Stimulated activated naive CD8-positive, alpha-beta T cell treated with anti-CD3 and anti-CD28 coated beads, Interleukin-15, amount 100 ng/mL, for 72 hours (primary cell): ENCODE data around the gene NLRC5.
"Not testable (repeated sequence)": the region's sequence is repeated elsewhere in the genome, so short reads cannot be mapped to it uniquely, and the experiment has no call there.

ENCODE experiments used
- ATAC-seq: fragments of 150-1000 bp; cut with Tn5 transposase; 2 replicates; pipeline ENCODE4 v1.10.0; 2021; ENCODE audit warnings: mild to moderate bottlenecking, moderate library complexity
- DNase-seq, 2 donors: peaks; one replicate each; pipeline ENCODE4 v3.0.0; 2021 to 2022
- H3K27ac Mint-ChIP-seq, 2 donors: one replicate each; pipeline ENCODE4 v1.8.0; 2022; ENCODE audit warnings: mild to moderate bottlenecking in 2 of 2, mixed read lengths in 2 of 2, moderate library complexity in 2 of 2
- H3K27me3 Mint-ChIP-seq: one replicate; pipeline ENCODE4 v1.8.0; 2022; ENCODE audit warnings: mixed read lengths
- H3K4me1 Mint-ChIP-seq: one replicate; pipeline ENCODE4 v1.8.0; 2022; ENCODE audit warnings: mild to moderate bottlenecking, mixed read lengths
- H3K4me3 Mint-ChIP-seq, 2 donors: one replicate each; pipeline ENCODE4 v1.8.0; 2022; ENCODE audit warnings: mild to moderate bottlenecking in 2 of 2, mixed read lengths in 2 of 2, moderate library complexity in 1 of 2
- H3K9me3 Mint-ChIP-seq, 2 donors: one replicate each; pipeline ENCODE4 v1.8.0; 2022; ENCODE audit warnings: mixed read lengths in 2 of 2

Gene NLRC5

DNA sequence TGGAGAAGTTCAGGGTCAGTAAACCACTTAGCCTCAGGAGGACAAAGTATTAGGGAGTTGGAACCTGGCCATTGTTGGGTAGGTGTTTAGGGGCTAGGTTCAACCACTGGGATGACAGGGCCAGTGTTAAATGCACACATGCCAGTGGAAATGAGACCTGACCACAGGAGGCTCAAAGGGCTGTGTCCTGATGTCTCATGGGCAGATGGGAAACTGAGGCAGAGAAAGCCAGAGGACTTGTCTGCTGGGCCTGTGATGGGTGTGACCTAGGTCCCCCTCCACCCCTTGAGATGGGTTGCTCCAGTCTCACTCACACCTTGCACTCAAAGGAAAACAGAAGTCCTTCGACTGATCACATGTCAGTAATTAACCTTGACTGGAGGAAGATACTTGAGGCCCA is 119.1 kb downstream of the NLRC5 start:
- Mint-ChIP-seq H3K27ac (no peak overlapping the region), H3K27me3 (no peaks in the 10 kb centered on the region), H3K9me3 (no peaks in the 10 kb centered on the region), H3K4me3 (no peak overlapping the region), H3K4me1 (peaks cover 33% of the 10 kb centered on the region)
- DNase-seq = no peak
- ATAC-seq = no peak

DNA sequence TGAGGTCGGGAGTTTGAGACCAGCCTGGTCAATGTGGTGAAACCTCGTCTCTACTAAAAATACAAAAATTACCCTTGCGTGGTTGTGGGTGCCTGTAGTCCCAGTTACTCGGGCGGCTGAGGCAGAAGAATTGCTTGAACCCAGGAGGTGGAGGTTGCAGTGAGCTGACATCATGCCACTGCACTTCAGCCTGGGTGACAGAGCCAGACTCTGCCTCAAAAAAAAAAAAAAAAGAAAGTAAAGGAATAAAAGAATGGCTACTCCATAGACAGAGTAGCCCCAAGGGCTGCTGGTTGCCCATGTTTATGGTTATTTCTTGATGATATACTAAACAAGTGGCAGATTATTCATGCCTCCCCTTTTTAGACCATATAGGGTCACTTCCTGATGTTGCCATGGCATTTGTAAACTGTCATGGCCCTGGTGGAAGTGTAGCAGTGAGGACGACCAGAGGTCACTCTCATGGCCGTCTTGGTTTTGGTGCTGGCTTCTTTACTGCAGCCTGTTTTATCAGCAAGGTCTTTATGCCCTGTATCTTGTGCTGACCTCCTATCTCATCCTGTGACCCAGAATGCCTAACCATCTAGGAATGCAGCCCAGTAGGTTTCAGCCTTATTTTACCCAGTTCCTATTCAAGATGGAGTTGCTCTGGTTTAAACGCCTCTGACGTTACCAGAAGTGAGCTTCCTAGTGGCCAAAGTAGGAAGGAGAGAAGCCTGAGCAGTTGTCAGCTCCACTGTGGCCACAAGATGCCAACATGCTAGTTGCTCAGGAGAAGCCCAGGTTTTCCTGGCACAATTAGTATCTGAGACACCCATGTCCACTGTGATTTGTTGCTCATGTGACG is 120.1 kb downstream of the NLRC5 start:
- peaks cover 30% of the 10 kb centered on the region for H3K4me1 Mint-ChIP-seq
- H3K27me3 Mint-ChIP-seq, H3K27ac Mint-ChIP-seq, H3K9me3 Mint-ChIP-seq, ATAC-seq, DNase-seq, H3K4me3 Mint-ChIP-seq: not testable (repeated sequence)

DNA sequence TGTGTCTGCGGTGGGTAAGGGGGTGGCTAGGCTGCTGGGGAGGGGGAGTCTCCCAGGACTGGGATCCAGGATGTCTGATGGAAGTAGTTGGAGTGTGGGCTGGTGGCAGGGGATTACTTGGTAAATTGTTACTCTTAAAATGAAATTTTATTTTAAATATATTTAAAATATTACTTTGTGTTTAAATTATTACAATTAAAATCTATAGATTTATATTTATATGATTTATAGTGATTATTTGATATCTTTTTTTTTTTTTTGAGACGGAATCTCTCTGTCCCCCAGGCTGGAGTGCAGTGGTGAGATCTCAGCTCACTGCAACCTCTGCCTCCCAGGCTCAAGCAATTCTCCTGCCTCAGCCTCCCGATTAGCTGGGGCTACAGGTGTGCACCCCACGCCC is 121.6 kb downstream of the NLRC5 start:
- ATAC-seq = no peak
- no peak for DNase-seq
- Mint-ChIP-seq H3K4me3 (no peak overlapping the region), H3K27ac (no peak overlapping the region), H3K4me1 (peaks cover 17% of the 10 kb centered on the region), H3K9me3 (no peaks in the 10 kb centered on the region), H3K27me3 (no peaks in the 10 kb centered on the region)

DNA sequence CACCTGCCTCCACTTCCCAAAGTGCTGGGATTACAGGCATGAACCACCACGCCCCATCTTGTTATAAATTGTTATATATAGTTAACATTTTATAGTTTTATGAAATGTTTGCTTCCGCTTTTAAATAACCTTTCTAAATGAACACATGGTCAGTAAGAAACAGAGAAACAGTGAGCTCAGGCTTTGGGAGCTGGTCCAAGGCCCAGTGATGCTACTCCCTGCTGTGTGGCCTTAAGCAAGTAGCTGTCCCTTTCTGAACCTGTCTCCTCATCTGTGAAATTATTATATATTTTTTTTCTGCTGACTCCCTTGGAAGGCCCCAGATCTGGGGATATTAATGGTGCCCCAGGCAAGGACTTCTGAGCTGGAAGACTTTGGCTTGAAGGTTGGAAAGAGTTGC is 122.1 kb downstream of the NLRC5 start:
- Mint-ChIP-seq H3K27me3 (no peaks in the 10 kb centered on the region), H3K4me3 (no peak overlapping the region), H3K9me3 (no peaks in the 10 kb centered on the region), H3K4me1 (peaks cover 12% of the 10 kb centered on the region), H3K27ac (no peak overlapping the region)
- DNase-seq = no peak
- no peak for ATAC-seq

DNA sequence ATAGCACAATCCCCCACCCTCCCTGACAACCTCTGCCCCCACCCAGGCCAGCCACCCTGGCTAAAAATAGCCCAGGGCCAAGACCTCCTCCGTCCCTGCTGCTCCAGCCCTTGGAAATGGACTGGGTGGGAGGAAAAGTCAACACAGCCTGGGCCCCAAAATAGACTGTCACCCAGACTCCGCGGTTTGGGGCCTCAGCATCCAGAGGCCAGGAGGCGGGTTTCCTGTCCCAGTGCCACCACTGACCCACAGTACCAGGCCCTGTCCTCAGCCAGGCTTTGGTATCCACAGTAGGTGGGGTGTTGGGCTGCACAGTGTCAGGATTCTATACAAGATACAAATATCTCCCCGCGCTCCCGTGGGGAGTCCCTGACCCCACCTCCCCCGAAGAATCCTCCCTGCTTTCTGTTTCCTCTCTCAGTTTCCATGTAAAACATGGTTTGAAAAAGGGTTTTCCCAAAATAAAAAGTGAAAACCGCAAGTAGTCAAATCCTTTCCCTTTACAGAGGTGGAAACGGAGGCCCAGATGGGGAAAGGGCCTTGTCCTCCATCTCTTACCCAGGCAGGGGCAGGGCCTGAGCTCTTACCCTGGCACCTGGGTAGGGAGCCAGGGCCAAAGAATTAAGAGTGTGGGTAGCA is 123.2 kb downstream of the NLRC5 start:
- peak overlapping the region; percentile 6 to 61 for H3K27ac Mint-ChIP-seq

DNA sequence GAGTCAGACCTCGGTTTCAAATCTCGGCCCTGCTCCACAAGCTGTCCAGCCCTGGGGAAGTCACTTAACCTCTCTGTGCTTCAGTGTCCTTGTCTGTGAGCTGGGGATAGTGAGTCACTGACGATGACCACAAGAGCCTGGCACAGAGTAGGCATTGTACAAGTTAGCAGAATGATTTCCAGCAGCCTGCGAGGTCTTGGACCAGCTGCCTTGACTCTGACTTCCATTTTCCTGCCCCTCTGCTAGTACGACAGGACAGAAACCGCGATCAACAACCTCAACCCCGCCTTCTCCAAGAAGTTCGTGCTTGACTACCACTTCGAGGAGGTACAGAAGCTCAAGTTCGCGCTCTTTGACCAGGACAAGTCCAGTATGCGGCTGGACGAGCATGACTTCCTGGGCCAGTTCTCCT is 123.7 kb downstream of the NLRC5 start:
- peak; percentile 72 for ATAC-seq
- DNase-seq = no peak
- Mint-ChIP-seq H3K9me3 (no peaks in the 10 kb centered on the region), H3K4me3 (no peak overlapping the region), H3K27me3 (no peaks in the 10 kb centered on the region), H3K4me1 (peaks cover 8% of the 10 kb centered on the region), H3K27ac (no peak overlapping the region)

More for the DNA sequence above, 123.2 kb downstream of the NLRC5 start:
- no peak for DNase-seq
- Mint-ChIP-seq H3K4me3 (no peak overlapping the region), H3K4me1 (peaks cover 8% of the 10 kb centered on the region), H3K27me3 (no peaks in the 10 kb centered on the region), H3K9me3 (no peaks in the 10 kb centered on the region)
- ATAC-seq = peak; percentile 56

DNA sequence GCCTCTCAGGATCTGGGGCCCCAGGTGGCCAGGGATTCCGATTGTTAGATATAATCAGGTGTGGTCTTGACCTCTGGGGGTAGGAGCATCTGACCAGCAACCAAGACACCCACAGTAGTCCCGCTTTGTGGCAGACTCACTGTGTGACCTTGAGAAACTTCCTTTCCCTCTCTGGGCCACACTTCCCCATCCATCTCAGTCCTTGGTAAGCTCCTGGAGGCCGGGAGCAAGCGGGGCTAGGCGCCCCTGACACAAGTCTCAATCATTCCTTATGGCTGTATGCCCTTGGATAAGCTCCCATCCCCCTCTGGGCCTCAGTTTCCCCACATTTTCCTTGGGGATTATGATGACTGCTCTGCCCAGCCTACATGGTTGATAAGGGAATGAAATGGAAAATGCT is 124.3 kb downstream of the NLRC5 start:
- Mint-ChIP-seq H3K9me3 (no peaks in the 10 kb centered on the region), H3K4me3 (no peak overlapping the region), H3K27ac (no peak overlapping the region), H3K27me3 (no peaks in the 10 kb centered on the region), H3K4me1 (peaks cover 8% of the 10 kb centered on the region)
- no peak for DNase-seq
- ATAC-seq = no peak

DNA sequence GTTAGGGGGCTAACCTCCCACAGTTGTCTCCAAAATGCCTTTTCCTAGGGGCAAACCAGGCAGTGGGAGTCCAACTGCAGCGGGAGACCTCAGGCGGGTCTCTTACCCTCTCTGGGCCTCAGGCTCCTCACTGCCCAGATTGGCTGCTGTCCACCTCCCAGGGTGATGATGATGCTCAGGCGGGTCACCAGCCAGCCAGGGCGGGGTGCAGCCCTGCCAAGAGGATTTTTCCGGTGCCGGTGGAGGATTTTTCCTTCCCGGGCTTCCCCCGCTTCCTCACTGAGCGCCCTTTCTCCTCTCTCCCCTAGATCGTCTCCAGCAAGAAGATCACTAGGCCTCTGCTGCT is 125.8 kb downstream of the NLRC5 start:
- H3K4me1 Mint-ChIP-seq = peaks cover 8% of the 10 kb centered on the region
- no peak for ATAC-seq
- H3K4me3 Mint-ChIP-seq = no peak overlapping the region
- H3K27me3 Mint-ChIP-seq = no peaks in the 10 kb centered on the region
- no peak for DNase-seq
- H3K27ac Mint-ChIP-seq = no peak overlapping the region
- H3K9me3 Mint-ChIP-seq = no peaks in the 10 kb centered on the region

DNA sequence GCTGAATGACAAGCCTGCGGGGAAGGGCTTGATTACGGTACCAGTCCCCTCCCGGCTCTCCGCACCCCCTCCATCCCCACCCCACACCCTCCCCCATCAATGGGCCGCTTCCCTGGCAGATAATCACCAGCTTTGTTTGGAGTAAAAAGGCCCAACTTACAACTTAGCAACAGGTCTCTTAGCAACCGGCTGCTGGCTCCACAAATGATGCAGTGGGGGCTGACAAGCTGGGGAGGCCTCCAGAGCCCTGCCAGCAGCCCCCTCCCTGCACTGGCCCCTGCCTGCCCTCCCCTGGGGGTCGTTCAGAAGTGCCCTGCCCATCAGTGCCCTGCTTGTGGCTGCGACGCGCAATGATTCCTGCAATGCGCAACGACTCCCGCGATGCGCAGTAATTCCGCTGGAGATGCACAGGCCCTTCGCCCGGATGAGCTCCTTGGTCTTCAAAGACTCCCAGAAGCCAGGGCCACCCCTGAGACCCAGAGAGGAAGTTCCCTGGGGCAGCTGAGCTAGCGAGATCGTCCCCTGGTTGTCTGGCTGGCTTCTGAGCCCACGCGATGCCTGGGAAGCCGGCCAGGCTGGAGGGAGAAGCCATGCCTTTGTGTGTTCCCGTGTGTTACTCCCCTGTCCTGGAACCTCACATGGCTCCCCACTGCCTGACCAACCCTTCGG is 126.3 kb downstream of the NLRC5 start:
- ATAC-seq (no peak), DNase-seq (no peak)
- no peak overlapping the region for H3K27ac Mint-ChIP-seq
- no peaks in the 10 kb centered on the region for H3K9me3 Mint-ChIP-seq
- H3K4me1 Mint-ChIP-seq = peaks cover 8% of the 10 kb centered on the region
- no peaks in the 10 kb centered on the region for H3K27me3 Mint-ChIP-seq
- no peak overlapping the region for H3K4me3 Mint-ChIP-seq

DNA sequence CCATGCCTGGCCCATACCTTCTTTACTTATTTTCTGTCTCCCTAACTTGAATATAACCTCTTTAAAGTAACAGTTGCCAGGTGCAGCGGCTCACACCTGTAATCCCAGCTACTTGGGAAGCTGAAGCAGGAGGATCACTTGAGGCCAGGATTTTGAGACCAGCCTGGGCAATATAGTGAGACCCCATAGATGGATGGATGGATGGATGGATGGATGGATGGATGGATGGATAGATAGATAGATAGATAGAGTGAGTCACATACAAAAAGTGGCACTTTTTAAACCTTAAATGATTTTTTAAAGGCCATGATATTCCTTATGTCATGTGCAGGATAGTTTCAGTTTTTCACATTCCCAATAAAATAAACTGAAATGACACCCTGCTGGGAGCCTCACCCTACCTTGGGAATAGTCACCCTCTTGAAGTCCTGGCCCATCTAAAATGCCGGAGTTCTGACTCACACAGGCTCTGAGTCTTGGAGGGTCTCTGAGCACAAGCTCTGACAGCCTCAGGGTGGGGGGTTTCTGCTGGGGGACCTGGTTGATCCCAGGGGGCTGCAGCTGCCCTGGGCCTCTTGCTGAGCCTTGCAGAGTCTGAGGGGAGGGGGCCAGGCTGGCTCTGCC is 129.2 kb downstream of the NLRC5 start:
- DNase-seq (no peak), ATAC-seq (no peak)
- Mint-ChIP-seq H3K9me3 (no peaks in the 10 kb centered on the region), H3K27me3 (no peaks in the 10 kb centered on the region), H3K4me1 (peaks cover 8% of the 10 kb centered on the region), H3K4me3 (no peak overlapping the region), H3K27ac (no peak overlapping the region)

DNA sequence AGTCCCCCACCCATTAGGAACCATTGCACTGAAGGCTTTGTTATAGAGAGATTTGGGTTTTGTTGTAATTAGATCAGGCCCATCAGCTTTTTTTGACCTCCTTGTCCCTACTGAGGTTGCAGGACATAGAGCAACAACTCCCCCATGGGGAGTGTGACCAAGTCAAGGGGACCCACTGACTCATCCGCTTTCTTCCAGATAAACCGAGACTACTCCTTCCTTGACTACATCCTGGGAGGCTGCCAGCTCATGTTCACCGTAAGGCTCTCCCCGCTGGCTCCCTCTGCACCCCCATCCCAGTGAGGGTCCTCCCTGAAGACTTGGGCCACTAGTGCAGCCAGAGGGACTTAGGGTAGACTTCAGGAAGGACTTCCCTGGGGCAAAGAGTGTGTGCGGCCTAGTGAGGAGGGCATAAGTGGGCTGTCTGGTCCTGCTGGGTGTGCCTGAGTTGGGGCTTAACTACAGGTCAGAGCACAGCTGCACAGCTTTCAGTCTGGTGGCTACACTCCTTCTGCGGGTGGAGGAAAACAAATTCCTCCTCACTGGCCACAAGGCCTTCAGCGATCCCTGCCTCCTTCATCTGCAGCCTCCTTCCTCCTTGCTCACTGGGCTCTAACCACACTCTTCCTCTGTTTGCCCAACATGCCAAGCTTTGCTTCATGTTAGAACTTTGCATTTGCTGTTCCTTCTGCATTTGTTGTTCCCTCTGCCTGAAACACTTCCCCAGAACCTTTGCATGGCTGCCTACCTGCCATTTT is 134.0 kb downstream of the NLRC5 start:
- H3K9me3 Mint-ChIP-seq = no peaks in the 10 kb centered on the region
- H3K4me3 Mint-ChIP-seq = peak overlapping the region; percentile 9 to 24
- no peak for DNase-seq
- no peaks in the 10 kb centered on the region for H3K27me3 Mint-ChIP-seq
- no peak for ATAC-seq
- peak overlapping the region in 1 of 2 donors; percentile 35 for H3K27ac Mint-ChIP-seq
- peaks cover 50% of the 10 kb centered on the region for H3K4me1 Mint-ChIP-seq

DNA sequence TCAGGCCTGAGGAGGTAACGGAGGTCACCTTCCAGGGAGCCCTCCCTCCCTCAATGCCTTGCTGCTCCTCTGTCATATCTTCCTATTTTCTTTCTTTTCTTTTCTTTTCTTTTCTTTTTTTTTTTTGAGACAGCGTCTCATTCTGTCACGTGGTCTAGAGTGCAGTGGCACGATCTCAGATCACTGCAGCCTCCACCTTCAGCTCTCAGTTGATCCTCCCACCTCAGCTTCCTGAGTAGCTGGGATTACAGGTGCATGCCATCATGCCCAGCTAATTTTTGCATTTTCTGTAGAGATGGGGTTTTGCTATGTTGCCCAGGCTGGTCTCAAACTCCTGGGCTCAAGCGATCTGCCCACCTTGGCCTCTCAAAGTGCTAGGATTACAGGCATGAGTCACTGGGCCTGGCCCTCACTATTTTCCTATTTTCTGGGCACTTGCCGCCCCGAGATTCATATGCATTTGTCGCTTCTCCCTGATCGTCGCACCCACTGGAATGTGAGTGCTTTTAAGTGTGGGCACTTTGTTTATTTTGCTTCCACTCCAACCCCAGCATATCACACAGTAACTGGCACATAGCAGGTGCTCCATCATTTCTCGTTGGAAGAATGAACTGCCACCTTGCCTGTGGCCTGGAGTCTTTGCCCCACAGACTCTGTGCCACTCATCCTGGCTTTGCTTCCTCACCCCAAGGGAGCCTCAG is 134.8 kb downstream of the NLRC5 start:
- Mint-ChIP-seq H3K4me3 (peak overlapping the region; percentile 9 to 28), H3K9me3 (no peaks in the 10 kb centered on the region), H3K4me1 (peaks cover 57% of the 10 kb centered on the region), H3K27ac (peak overlapping the region; percentile 35 to 54), H3K27me3 (no peaks in the 10 kb centered on the region)
- ATAC-seq (no peak), DNase-seq (no peak)

DNA sequence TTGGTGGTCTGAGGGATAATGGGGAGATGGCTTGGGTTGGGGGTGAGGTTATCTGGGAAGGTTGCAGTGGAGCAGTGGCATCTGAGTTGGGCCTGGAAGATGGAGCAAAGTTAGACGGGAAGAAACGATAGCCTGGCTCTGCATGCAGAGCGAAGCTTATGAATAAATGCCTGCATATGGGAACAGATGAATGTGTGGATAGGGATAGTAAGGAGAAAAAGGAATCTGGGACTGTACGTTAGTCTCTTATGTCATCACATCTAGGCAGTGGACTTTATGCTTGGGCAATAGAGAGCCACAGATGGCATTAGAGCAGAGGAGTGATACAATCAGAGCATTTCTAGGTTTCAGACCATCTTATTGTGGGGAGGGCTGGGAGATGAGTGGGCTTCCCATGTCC is 136.0 kb downstream of the NLRC5 start:
- Mint-ChIP-seq H3K27ac (no peak overlapping the region), H3K4me1 (peaks cover 70% of the 10 kb centered on the region), H3K27me3 (no peaks in the 10 kb centered on the region), H3K9me3 (no peaks in the 10 kb centered on the region), H3K4me3 (no peak overlapping the region)
- no peak for ATAC-seq
- DNase-seq = no peak

DNA sequence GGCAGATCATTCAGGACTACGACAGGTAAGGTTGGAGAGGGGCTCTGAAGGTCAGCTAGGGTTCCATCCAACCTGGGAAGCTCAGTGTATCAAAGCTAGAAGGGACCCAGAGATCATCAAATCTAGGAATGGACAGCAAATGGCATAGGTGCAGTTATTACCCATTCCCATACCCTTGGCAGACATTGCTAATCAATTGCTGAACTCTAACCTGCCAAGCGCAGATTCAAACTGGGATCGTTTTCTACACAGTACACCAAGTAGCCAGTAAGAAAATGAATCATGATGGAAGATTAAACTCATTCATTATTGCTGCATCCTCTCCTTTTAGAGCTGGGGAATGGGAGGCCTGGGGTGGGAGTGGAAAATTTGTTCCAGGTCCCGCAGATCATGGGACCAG is 136.6 kb downstream of the NLRC5 start:
- DNase-seq (no peak), ATAC-seq (no peak)
- Mint-ChIP-seq H3K4me3 (no peak overlapping the region), H3K9me3 (no peaks in the 10 kb centered on the region), H3K27ac (no peak overlapping the region), H3K27me3 (no peaks in the 10 kb centered on the region), H3K4me1 (peaks cover 76% of the 10 kb centered on the region)

DNA sequence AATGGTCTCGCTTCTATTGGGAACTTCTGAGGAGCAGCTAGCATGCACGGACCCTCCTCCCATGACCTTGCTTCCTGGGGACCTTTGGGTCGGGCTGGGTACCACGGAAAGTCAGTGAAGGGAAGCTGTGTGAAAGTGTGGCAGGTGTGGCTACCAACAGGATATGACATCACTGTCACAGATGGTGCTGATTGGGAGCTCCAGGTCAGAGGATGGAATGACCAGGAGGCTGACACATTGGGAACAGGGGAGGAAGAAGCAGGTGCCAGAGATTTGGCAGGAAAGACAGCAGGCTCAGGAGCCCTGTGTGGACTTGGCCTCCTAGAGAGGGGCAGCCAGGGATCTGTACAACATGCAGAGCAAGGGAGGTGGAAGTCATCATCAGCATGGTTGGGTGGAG is 137.1 kb downstream of the NLRC5 start:
- ATAC-seq = no peak
- H3K27ac Mint-ChIP-seq = peak overlapping the region in 1 of 2 donors; percentile 77
- peak overlapping the region; percentile 5 to 10 for H3K4me3 Mint-ChIP-seq
- no peaks in the 10 kb centered on the region for H3K9me3 Mint-ChIP-seq
- DNase-seq = no peak
- peaks cover 80% of the 10 kb centered on the region for H3K4me1 Mint-ChIP-seq
- no peaks in the 10 kb centered on the region for H3K27me3 Mint-ChIP-seq
